Activated CD4-positive, alpha-beta T cell treated with anti-CD3 and anti-CD28 coated beads, Interleukin-10, Interleukin-2, amounts not matched to agents 100 ng/mL and 50 ng/mL, durations not matched to agents 16 hours and 8 hours (primary cell): ENCODE results near the gene SNU13.
"Not testable (repeated sequence)": the region's sequence is repeated elsewhere in the genome, so short reads cannot be mapped to it uniquely, and the experiment has no call there.

Experiments
- DNase-seq: peaks from one replicate; pipeline ENCODE4 v3.0.0-alpha.2; 2020

The SNU13 gene

GRCh38 chr22:41638124-41638523, 50.5 kb downstream of the SNU13 start:
- DNase-seq, result no peak

- not testable (repeated sequence) for DNase-seq
Observed at GRCh38 chr22:41637623-41638022, 51.0 kb downstream of the SNU13 start.

- DNase-seq, result no peak
Observed at GRCh38 chr22:41636467-41636866, 52.2 kb downstream of the SNU13 start.

DNA sequence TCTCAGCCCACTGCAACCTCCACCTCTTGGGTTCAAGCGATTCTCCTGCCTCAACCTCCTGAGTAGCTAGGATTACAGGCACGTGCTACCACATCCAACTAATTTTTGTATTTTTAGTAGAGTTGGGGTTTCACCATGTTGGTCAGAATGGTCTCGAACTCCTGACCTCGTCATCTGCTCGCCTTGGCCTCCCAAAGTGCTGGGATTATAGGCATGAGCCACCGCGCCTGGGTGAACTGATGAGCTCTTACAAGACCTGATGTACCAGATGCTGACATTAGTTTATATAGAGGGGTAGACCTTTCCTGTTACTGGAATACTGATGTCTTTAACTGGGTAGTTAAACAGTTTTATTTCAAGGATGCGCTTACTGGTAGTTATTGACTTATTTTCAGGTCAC, 54.1 kb downstream of the SNU13 start:
- DNase-seq, result not testable (repeated sequence)

- not testable (repeated sequence) for DNase-seq
Observed at GRCh38 chr22:41631615-41632014, 57.1 kb downstream of the SNU13 start.

DNA sequence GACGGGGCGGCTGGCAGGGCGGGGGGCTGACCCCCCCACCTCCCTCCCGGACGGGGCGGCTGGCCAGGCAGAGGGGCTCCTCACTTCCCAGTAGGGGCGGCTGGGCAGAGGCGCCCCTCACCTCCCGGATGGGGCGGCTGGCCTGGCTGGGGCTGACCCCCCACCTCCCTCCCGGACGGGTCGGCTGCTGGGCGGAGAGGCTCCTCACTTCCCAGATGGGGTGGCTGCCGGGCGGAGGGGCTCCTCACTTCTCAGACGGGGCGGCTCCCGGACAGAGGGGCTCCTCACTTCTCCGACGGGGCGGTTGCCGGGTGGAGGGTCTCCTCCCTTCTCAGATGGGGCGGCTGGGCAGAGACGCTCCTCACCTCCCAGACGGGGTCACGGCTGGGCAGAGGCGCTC, 57.6 kb downstream of the SNU13 start:
- not testable (repeated sequence) for DNase-seq

DNA sequence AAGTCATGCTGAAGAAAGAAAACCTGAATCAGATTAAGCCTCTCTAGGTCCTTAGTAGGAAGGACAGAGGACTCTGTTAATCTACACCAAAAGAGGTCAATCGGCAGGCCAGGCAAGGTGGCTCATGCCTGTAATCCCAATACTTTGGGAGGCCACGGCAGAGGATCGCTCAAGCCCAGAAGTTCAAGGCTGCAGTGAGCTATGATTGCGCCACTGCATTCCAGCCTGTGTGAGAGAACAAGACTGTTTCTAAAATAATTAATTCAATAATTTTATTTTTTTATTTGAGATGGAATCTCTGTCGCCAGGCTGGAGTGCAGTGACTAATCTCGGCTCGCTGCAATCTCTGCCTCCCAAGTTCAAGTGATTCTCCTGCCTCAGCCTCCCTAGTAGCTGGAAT, 63.1 kb downstream of the SNU13 start:
- DNase-seq, result no peak
